ENCODE measurements around the gene TNFSF12.

TNFSF12 gene

DNA sequence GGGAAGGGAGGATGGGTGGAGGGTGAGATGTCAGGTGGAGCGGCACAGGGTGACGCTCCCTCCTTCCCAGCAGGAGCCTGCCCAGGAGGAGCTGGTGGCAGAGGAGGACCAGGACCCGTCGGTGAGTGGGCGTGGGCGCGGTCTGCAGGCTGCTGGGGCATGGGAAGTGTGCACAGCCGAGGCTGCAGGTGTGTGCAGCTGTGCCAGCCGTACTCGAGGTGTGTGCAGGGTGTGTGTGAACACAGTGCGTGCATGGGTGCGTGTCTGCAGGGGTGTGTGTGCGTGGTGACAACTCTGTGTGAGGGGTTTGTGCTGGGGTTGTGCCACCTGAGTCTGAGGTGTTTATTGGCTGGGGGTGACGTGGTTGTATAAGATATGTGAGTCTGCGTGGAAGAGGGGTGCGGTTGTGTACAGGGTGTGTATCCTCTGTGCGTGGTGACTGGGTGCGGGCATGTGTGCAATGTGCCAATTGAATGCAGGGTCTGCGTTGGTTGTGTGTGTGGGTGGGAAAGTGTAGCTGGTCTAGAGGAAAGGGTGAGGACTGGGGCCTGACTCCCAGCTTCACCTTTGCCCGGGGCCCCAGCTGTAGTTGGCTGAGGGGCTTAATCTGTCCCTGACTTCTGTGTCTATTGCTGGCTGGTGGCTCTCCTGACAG, 670 bp downstream of the TNFSF12 start:
- TF ChIP-seq, protein P1, sequence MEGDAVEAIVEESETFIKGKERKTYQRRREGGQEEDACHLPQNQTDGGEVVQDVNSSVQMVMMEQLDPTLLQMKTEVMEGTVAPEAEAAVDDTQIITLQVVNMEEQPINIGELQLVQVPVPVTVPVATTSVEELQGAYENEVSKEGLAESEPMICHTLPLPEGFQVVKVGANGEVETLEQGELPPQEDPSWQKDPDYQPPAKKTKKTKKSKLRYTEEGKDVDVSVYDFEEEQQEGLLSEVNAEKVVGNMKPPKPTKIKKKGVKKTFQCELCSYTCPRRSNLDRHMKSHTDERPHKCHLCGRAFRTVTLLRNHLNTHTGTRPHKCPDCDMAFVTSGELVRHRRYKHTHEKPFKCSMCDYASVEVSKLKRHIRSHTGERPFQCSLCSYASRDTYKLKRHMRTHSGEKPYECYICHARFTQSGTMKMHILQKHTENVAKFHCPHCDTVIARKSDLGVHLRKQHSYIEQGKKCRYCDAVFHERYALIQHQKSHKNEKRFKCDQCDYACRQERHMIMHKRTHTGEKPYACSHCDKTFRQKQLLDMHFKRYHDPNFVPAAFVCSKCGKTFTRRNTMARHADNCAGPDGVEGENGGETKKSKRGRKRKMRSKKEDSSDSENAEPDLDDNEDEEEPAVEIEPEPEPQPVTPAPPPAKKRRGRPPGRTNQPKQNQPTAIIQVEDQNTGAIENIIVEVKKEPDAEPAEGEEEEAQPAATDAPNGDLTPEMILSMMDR (IDR thresholded peaks at IDR 0.05; ENCODE audit: insufficient read depth, low read length, poor library complexity, severe bottlenecking) = no peak
- TF ChIP-seq EZH2phosphoT487 (conservative IDR thresholded peaks at IDR 0.05; ENCODE audit: low read length) = no peak
- Histone ChIP-seq H3K27me3 (ENCODE audit: low read length) (no peaks in the 10 kb centered on the region), H3K4me3 (ENCODE audit: insufficient read depth, low read length, poor library complexity, severe bottlenecking) (no peak overlapping the region), H4K20me1 (ENCODE audit: low read depth, low read length) (no peaks in the 10 kb centered on the region), H3K9ac (ENCODE audit: low read length) (no peak overlapping the region), H3K36me3 (ENCODE audit: low read length) (no peaks in the 10 kb centered on the region), H3K79me2 (ENCODE audit: insufficient read depth, low read length) (no peaks in the 10 kb centered on the region), H3K4me2 (ENCODE audit: low read depth, low read length, poor library complexity, severe bottlenecking) (no peak overlapping the region), H3K9me3 (ENCODE audit: insufficient read depth, low read length) (no peaks in the 10 kb centered on the region), H3F3A (ENCODE audit: insufficient read depth) (no peaks in the 10 kb centered on the region), H3K27ac (ENCODE audit: low read depth, low read length) (no peak overlapping the region), H2AFZ (ENCODE audit: low read depth, low read length, severe bottlenecking) (no peak overlapping the region), H3K9me2 (replicated peaks; ENCODE audit: insufficient read depth, low read length) (no peaks in the 10 kb centered on the region)

DNA sequence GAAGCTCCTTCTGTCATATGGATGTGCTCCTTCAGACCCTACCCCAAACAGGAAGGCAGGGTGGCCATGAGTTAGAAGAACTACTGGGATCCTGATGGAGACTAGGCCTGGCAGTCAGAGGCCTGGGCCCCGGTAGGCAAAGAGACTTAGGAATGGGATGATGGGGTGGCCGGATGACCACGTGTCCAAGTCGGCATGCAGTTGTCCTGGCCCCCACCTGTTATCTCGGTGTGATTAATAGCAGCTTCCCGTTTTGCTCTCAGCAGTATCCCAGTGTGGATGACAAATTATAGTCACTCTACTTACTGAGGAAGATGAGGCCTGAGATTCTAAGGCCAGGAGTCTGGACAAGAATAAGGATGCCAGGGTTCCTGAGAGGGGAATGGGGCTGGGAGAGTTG, 1.5 kb downstream of the TNFSF12 start:
- H3K9me3 ChIP-seq (ENCODE audit: insufficient read depth, low read length) = no peaks in the 10 kb centered on the region

DNA sequence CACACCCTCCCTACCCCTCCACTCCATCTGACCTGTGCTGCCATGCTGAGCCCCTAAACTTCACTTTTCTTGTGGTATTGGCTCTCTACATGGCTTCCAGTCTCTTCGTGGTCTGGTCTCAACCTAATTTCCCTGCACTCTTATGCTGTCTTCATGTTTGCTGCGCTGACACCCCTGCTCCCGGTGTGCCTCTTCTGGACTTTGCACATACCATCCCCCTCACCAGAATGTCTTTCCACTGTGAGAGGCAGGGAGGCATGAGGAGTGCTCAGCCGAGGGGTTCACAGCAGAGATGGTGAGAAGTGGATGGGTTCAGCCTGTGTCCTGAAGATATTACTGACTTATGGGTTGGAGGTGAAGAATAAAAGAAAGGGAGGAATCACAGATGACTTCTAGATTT, 2.5 kb downstream of the TNFSF12 start:
- no peaks in the 10 kb centered on the region for H3K9me2 ChIP-seq (replicated peaks; ENCODE audit: insufficient read depth, low read length)
- H3K4me2 ChIP-seq (ENCODE audit: low read depth, low read length, poor library complexity, severe bottlenecking) = no peak overlapping the region
- no peak overlapping the region for H2AFZ ChIP-seq (ENCODE audit: low read depth, low read length, severe bottlenecking)
- no peak overlapping the region for H3K9ac ChIP-seq (ENCODE audit: low read length)
- H3K4me3 ChIP-seq (ENCODE audit: insufficient read depth, low read length, poor library complexity, severe bottlenecking) = no peak overlapping the region
- H3K36me3 ChIP-seq (ENCODE audit: low read length) = no peaks in the 10 kb centered on the region
- no peaks in the 10 kb centered on the region for H3K9me3 ChIP-seq (ENCODE audit: insufficient read depth, low read length)
- no peaks in the 10 kb centered on the region for H3K79me2 ChIP-seq (ENCODE audit: insufficient read depth, low read length)
- H3K27ac ChIP-seq (ENCODE audit: low read depth, low read length) = no peak overlapping the region
- no peaks in the 10 kb centered on the region for H3K27me3 ChIP-seq (ENCODE audit: low read length)
- H4K20me1 ChIP-seq (ENCODE audit: low read depth, low read length) = no peaks in the 10 kb centered on the region
- H3F3A ChIP-seq (ENCODE audit: insufficient read depth) = no peaks in the 10 kb centered on the region
- TF ChIP-seq, protein P1 (IDR thresholded peaks at IDR 0.05; ENCODE audit: insufficient read depth, low read length, poor library complexity, severe bottlenecking) = no peak
- TF ChIP-seq EZH2phosphoT487 (conservative IDR thresholded peaks at IDR 0.05; ENCODE audit: low read length) = no peak

More for the DNA sequence above, 1.5 kb downstream of the TNFSF12 start:
- Histone ChIP-seq H3K27me3 (ENCODE audit: low read length) (no peaks in the 10 kb centered on the region), H3K79me2 (ENCODE audit: insufficient read depth, low read length) (no peaks in the 10 kb centered on the region), H2AFZ (ENCODE audit: low read depth, low read length, severe bottlenecking) (no peak overlapping the region), H3K4me3 (ENCODE audit: insufficient read depth, low read length, poor library complexity, severe bottlenecking) (no peak overlapping the region), H3K9me2 (replicated peaks; ENCODE audit: insufficient read depth, low read length) (no peaks in the 10 kb centered on the region), H3K36me3 (ENCODE audit: low read length) (no peaks in the 10 kb centered on the region), H4K20me1 (ENCODE audit: low read depth, low read length) (no peaks in the 10 kb centered on the region), H3K4me2 (ENCODE audit: low read depth, low read length, poor library complexity, severe bottlenecking) (no peak overlapping the region), H3K27ac (ENCODE audit: low read depth, low read length) (no peak overlapping the region), H3F3A (ENCODE audit: insufficient read depth) (no peaks in the 10 kb centered on the region), H3K9ac (ENCODE audit: low read length) (no peak overlapping the region)
- TF ChIP-seq, protein P1 (IDR thresholded peaks at IDR 0.05; ENCODE audit: insufficient read depth, low read length, poor library complexity, severe bottlenecking) = no peak
- no peak for TF ChIP-seq EZH2phosphoT487 (conservative IDR thresholded peaks at IDR 0.05; ENCODE audit: low read length)

Measured in SU-DHL-6 (cell line).